Panc1 (cell line): Measurements from ENCODE around the gene FIGN.

Source experiments
- POLR2AphosphoS5 ChIP-seq: IDR thresholded peaks from 2 replicates; pipeline ENCODE4 v1.6.1; 2012; ENCODE audit warnings: mild to moderate bottlenecking, low read depth, low read length, moderate library complexity
- SIN3A ChIP-seq: IDR thresholded peaks from 2 replicates; pipeline ENCODE4 v1.6.1; 2012; ENCODE audit warnings: low read depth, mild to moderate bottlenecking, low read length, moderate library complexity, borderline replicate concordance; ENCODE audit not compliant: insufficient read depth
- TCF7L2 ChIP-seq: IDR thresholded peaks from 2 replicates; pipeline ENCODE4 v1.6.1; 2011; ENCODE audit warnings: mild to moderate bottlenecking, low read depth, low read length, inconsistent platforms
- TF ChIP-seq, protein P1 (sequence below): fragments of 450-650 bp; IDR thresholded peaks from 2 replicates; pipeline ENCODE4 v1.5.1; 2017; ENCODE audit warnings: mild to moderate bottlenecking
- TF ChIP-seq, protein P2 (sequence below), 2 experiments: IDR thresholded peaks; 2 replicates each; pipeline ENCODE4 v1.6.1; 2011 to 2012; ENCODE audit warnings: low read depth in 2 of 2, control low read depth in 1 of 2, low read length in 1 of 2, mild to moderate bottlenecking in 1 of 2, moderate library complexity in 1 of 2; ENCODE audit not compliant: insufficient read depth in 1 of 2

DNA sequence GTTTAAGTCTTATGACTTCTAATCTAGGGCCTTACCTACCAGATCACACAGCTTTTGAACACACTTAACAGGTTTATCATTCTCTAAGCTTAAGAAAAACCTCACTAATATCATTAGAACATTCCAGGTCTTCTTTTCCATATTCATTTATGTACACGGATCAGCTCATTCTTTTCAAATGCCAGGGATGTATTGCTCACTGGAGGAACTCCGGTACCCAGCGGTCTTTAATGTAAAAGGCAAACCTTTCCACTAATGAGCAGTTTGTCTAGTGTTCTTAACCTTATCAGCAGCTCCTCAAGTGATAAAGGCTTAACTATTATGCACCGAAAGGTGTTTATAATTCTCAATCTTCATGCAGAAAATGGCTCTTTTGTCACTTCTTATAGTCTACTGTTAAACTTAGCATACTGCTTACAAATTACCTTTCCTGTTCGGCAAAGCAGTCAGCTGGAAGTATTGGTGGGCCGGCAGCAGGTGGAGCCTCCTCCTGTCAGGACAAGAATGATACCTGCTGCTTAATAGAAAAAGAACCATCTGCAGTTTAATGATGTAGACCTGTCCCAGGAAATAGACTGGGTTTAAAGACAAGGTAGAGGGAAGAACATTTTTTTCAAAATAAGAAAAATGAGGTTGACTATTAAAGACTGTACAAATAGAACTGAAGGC is 142.7 kb downstream of the FIGN start:
- TF ChIP-seq, protein P1, sequence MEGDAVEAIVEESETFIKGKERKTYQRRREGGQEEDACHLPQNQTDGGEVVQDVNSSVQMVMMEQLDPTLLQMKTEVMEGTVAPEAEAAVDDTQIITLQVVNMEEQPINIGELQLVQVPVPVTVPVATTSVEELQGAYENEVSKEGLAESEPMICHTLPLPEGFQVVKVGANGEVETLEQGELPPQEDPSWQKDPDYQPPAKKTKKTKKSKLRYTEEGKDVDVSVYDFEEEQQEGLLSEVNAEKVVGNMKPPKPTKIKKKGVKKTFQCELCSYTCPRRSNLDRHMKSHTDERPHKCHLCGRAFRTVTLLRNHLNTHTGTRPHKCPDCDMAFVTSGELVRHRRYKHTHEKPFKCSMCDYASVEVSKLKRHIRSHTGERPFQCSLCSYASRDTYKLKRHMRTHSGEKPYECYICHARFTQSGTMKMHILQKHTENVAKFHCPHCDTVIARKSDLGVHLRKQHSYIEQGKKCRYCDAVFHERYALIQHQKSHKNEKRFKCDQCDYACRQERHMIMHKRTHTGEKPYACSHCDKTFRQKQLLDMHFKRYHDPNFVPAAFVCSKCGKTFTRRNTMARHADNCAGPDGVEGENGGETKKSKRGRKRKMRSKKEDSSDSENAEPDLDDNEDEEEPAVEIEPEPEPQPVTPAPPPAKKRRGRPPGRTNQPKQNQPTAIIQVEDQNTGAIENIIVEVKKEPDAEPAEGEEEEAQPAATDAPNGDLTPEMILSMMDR = peak; percentile 6; the same call in 1 of the 2 replicates
- TF ChIP-seq POLR2AphosphoS5 (no peak), TCF7L2 (no peak), SIN3A (no peak)
- TF ChIP-seq, protein P2, sequence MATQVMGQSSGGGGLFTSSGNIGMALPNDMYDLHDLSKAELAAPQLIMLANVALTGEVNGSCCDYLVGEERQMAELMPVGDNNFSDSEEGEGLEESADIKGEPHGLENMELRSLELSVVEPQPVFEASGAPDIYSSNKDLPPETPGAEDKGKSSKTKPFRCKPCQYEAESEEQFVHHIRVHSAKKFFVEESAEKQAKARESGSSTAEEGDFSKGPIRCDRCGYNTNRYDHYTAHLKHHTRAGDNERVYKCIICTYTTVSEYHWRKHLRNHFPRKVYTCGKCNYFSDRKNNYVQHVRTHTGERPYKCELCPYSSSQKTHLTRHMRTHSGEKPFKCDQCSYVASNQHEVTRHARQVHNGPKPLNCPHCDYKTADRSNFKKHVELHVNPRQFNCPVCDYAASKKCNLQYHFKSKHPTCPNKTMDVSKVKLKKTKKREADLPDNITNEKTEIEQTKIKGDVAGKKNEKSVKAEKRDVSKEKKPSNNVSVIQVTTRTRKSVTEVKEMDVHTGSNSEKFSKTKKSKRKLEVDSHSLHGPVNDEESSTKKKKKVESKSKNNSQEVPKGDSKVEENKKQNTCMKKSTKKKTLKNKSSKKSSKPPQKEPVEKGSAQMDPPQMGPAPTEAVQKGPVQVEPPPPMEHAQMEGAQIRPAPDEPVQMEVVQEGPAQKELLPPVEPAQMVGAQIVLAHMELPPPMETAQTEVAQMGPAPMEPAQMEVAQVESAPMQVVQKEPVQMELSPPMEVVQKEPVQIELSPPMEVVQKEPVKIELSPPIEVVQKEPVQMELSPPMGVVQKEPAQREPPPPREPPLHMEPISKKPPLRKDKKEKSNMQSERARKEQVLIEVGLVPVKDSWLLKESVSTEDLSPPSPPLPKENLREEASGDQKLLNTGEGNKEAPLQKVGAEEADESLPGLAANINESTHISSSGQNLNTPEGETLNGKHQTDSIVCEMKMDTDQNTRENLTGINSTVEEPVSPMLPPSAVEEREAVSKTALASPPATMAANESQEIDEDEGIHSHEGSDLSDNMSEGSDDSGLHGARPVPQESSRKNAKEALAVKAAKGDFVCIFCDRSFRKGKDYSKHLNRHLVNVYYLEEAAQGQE (IDR thresholded peaks at IDR 0.05; ENCODE audit: insufficient read depth in 1 of 2, low read depth in 2 of 2, low read length in 1 of 2) = no peak
